C4-2B (cell line): Measurements from ENCODE around the gene CDH24.
A peak's percentile ranks its signal among the peaks of the same experiment; 100 is the strongest.

Experiments
- H3K27ac ChIP-seq: fragments of 450-650 bp; 2 replicates; pipeline ENCODE4 v1.5.1; 2017
- CTCF ChIP-seq: fragments of 450-650 bp; conservative IDR thresholded peaks from 2 replicates; pipeline ENCODE4 v1.5.1; 2017; ENCODE audit warnings: mild to moderate bottlenecking
- ZFX ChIP-seq: fragments of 450-650 bp; IDR thresholded peaks from 2 replicates; pipeline ENCODE4 v1.6.1; 2017

The CDH24 gene

GRCh38 chr14:23101986-23102625 lies 44.8 kb upstream of the CDH24 start:
- no peak overlapping the region for H3K27ac ChIP-seq
- TF ChIP-seq CTCF (no peak), ZFX (no peak)

GRCh38 chr14:23101213-23101970 lies 44.1 kb upstream of the CDH24 start:
- no peak for TF ChIP-seq CTCF
- TF ChIP-seq ZFX: no peak
- H3K27ac ChIP-seq: no peak overlapping the region

- TF ChIP-seq ZFX: no peak
- H3K27ac ChIP-seq: no peak overlapping the region
Measured at GRCh38 chr14:23099212-23099861, 42.0 kb upstream of the CDH24 start.

- no peak overlapping the region for H3K27ac ChIP-seq
- TF ChIP-seq CTCF (no peak), ZFX (no peak)
Measured at GRCh38 chr14:23097786-23098185, 40.5 kb upstream of the CDH24 start.

GRCh38 chr14:23095196-23096108 lies 38.1 kb upstream of the CDH24 start, which contains the start of gene C14orf119:
Gene C14orf119, plus strand, starts transcription at chr14:23095505. Its CDS starts 2,154 bp downstream, at chr14:23097659.
- H3K27ac ChIP-seq: peak within 1 kb of the TSS; percentile 87
- TF ChIP-seq ZFX (no peak), CTCF (no peak)

- TF ChIP-seq ZFX: no peak
- no peak; the same call in 1 of the 2 replicates for TF ChIP-seq CTCF
Measured at GRCh38 chr14:23094666-23095195, 37.4 kb upstream of the CDH24 start, which contains the start of gene ACIN1. Gene ACIN1, minus strand, starts transcription at chr14:23095136. Its CDS starts 24 bp downstream, at chr14:23095112.

More at GRCh38 chr14:23094666-23095195, 37.4 kb upstream of the CDH24 start, which contains the start of gene ACIN1:
- H3K27ac ChIP-seq: peak within 1 kb of the TSS; percentile 87
